ENCODE measurements around the gene GPC3.

The GPC3 gene

DNA sequence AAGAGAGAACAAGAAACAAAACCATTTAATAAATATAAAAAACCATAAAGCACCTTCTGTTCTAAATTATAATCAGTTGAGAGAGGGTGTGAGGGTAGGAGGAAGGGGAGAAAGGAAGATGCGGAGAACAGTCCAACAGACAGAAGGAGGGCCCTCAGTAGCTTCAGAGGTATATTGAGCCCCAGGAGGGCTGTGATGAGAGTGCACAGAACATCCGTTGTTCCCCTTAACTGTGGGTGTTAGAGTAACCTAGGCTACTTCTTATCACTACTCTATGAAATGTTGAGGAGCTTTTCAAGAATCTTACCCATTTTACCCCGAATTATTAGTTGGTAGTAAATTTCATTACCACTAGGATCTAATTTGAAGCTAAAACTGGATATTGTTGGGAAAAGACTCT lies 13.8 kb downstream of the GPC3 start:
- no peak for DNase-seq (ENCODE audit: low read depth in 2 of 2, low spot score in 1 of 2)

- no peak for DNase-seq (ENCODE audit: low read depth in 2 of 2, low spot score in 1 of 2)
Measured at GRCh38 chrX:133970076-133970475, 15.3 kb downstream of the GPC3 start.

GRCh38 chrX:133969191-133969590 lies 16.2 kb downstream of the GPC3 start:
- DNase-seq (ENCODE audit: low read depth in 2 of 2, low spot score in 1 of 2), result no peak

DNA sequence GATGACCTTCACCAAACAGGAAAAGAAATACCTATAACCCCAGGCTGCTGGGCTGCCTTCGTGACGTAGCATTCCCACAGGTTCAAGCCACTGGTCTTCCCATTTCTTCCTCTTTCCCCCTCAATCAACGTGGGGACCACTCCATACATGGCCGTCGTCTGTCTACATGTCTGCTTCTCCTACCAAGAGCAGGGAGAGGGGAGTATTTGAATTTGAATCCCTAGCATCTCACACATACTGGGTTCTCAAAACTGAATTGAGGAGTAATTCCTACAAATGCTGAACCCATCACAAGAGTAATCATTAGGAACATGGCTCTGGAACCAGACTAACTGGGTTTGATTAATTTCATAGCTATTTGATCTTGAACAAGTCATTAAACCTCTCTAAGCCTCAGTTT lies 17.3 kb downstream of the GPC3 start:
- no peak for DNase-seq (ENCODE audit: low read depth in 2 of 2, low spot score in 1 of 2)

DNA sequence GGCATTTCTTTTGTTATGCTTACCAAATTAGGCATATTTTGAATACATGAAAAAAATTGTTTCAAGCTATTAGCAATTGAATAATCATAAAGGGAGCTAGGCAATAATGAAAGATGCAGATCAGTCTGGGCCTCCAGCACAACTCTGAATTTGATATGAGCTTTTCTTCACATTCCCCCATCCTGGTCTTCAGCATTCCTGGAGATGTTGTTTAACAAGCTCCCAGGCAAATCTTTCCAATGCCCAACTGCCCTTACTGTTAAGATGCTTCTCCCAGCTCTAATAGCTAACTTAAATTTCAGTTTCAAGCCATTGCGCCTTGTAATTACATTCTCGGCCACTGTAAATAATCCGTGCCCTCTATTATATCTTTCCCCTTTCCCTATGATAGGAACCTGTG lies 19.2 kb downstream of the GPC3 start:
- DNase-seq (ENCODE audit: low read depth in 2 of 2, low spot score in 1 of 2), result no peak

GRCh38 chrX:133965321-133965720 lies 20.1 kb downstream of the GPC3 start:
- no peak for DNase-seq (ENCODE audit: low read depth in 2 of 2, low spot score in 1 of 2)

DNA sequence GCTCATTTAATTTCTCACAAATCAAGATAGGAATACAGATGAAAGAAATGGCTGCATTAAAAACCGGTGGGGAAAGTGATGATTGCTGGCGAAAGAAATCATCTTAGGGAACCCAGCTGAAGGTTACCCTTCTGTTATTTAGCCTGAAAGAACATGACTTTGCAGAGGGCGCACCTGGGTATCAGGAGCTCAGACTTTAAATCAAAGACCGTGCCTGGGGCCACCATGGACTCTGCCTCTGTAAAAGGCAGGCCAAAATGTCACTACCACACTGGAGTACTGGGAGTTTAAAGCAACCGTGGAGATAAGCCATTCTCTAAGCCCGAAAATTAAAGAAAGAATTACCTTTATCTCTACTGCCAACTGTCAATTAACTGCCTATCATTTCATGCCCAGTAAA lies 24.3 kb downstream of the GPC3 start:
- no peak for DNase-seq (ENCODE audit: low read depth in 2 of 2, low spot score in 1 of 2)

- no peak for DNase-seq (ENCODE audit: low read depth in 2 of 2, low spot score in 1 of 2)
Measured at GRCh38 chrX:133959972-133960371, 25.4 kb downstream of the GPC3 start.

DNA sequence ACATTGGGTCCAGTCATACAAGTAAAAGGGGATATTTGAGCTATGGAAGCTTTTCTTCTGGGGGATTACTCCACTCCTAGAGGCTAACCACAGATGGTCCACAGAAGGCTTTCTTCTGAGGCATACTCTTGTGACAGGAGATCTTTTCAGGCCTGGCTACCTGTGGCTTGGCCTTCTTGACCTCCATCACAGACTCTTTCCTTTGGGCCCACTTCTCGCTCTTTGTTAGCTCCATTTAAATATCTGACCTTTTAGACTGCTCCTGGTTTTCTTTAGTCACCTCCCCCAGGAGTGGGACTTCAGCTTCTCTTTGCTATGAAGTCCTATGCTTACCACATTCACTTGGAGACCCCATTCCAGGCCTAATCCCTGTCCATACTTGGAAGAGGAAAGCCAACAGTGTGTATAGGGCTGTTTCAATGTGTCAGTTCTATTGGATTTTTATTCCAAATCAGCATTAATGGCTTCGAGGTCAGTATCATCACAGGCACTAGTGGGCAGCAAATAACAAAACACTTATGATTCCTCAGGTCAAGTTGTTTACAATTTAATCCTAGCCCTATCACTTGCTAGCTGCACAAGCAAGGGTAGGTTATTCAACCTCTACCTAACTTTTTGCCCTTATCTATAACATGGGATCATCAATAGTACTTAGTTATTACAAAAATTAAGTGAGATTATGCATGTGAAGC lies 26.3 kb downstream of the GPC3 start:
- DNase-seq (ENCODE audit: low read depth in 2 of 2, low spot score in 1 of 2), result no peak

GRCh38 chrX:133956570-133957340 lies 28.6 kb downstream of the GPC3 start:
- no peak for DNase-seq (ENCODE audit: low read depth in 2 of 2, low spot score in 1 of 2)

DNA sequence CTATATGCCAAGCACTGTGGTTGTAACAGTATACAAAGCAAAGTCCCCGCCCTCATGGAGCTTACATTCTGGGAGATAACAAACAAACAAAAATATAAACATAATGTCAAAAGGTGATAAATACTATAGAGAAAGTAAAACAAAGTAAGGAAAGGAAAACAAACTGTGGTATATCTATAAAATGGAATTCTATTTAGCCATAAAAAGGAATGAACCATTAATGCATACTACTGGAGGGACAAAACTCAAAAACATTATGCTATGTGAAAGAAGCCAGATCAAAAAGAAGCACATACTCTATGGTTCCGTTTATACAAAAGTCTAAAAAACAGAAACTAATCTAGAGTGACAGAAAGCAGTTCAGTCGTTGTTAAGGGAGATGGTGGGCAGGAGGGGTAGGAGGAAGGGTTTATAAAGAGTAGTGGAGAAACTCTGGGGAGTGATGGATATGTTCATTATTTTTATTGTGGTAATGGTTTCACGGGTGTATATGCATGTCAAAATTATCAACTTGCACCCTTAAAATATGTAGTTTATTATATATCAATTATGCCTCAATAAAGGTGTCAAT lies 31.5 kb downstream of the GPC3 start:
- DNase-seq (ENCODE audit: low read depth in 2 of 2, low spot score in 1 of 2), result no peak

DNA sequence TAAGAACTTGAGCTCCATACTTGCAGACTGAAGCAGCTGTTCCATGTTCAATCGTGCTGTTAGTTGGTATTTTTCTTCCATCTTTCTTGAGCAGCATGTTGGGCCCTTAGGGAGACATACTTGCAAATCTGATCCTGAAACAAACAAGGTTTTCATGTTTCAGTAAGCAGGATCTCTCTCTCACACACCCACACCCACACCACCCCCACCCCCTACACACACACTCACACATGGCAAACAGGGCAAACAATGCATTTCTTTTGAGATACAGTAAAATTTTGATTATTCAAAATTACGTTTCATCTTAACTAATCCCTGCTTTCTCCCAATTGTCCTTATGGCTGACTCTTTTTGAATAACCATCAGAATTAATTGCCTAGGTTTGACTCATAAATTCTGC lies 32.3 kb downstream of the GPC3 start:
- no peak for DNase-seq (ENCODE audit: low read depth in 2 of 2, low spot score in 1 of 2)

DNA sequence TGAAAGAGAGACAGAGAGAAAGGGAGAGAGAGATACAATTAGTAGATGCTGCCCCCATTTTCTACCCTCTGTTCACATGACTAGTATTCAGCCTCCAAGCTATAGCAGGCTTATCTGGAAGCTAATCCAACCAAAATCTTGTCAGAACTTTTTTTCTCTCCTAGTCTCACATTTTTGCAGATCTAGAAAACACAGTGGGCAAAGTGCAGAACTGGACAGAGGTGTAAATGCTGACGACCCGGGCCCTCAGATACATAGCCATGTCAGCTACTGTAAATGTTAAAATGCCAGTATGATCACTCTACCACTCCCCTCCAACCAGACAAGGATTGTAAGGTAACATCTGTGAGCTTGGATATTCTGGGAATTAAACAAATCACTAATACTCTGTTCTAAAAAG lies 34.3 kb downstream of the GPC3 start:
- DNase-seq (ENCODE audit: low read depth in 2 of 2, low spot score in 1 of 2), result no peak

DNA sequence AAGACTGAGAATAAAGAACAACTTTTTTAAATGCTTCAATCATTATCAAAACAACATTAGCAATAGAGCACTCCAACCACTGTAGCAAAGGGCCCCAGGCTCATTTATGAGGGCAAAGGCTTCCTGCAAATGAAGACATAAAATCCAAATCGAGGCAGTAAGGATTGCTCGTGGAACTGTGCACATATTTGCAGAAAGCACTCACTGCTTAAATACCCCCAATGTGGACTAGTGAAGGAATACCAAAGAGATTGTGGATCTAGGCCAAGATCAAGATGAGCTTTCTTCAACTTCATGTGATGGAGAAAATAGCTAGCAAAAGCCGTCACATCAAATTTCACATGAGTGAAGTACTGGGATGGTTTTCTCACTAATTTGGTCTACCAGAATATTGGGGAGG lies 35.2 kb downstream of the GPC3 start:
- DNase-seq (ENCODE audit: low read depth in 2 of 2, low spot score in 1 of 2), result no peak

DNA sequence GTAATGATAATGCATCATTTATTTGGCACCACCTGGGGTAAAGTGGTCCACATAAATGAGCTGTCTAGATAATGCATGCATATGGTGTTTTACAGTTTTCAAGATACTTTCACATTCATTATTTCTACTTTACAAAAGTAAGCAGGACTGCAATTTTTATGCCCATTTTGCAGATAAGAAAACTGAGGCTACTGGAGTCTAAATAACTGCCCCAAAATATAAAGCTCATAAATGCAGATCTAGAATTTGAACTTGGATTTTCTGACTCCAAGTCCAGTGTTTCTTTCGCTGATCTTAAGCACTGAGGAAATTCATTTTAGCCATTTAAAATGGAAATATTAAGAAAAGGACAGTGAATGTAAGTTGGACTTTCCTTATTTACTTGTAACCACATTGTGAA lies 36.5 kb downstream of the GPC3 start:
- DNase-seq (ENCODE audit: low read depth in 2 of 2, low spot score in 1 of 2), result no peak

- DNase-seq (ENCODE audit: low read depth in 2 of 2, low spot score in 1 of 2), result no peak
Measured at GRCh38 chrX:133947996-133948395, 37.4 kb downstream of the GPC3 start.

DNA sequence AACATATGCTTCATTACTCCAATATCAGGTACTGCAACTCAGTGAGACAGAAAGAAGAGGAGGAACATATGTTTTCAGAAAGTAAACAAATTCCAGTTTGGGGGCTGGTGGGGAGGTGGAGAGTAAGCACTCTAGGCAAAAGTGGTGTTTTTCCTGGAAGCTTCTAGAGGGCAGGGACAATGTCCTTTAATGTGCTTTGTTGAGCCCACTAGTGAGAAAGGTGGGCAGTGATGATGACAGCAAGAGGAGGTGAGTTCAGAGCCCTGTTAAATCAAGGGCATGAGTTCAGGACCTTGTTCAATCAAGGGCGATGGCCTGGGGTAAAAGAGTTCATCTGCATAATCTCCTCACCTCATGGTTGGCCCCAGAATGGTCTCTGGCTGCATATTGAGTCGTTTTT lies 38.4 kb downstream of the GPC3 start:
- no peak for DNase-seq (ENCODE audit: low read depth in 2 of 2, low spot score in 1 of 2)

DNA sequence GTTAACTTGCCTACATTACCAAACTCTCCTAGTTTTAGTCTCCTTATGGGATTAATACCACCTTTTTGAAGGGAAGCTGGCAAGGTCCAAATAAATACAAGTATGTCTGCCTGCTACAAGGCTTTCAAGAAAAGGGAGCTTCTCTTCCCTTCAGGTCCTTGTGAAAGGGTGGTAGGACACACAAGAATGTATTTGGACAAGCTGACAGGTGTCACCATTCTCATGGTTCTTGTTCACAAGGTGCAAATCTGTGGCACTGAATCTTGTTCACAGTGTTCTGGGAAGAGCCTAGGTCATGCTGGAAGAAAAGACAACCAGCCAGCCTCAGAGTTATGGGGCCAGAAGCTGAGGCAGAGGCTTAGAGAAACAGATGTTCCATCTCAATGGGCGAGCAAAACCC lies 41.9 kb downstream of the GPC3 start:
- DNase-seq (ENCODE audit: low read depth in 2 of 2, low spot score in 1 of 2), result no peak

GRCh38 chrX:133939655-133940302 lies 45.6 kb downstream of the GPC3 start:
- no peak for DNase-seq (ENCODE audit: low read depth in 2 of 2, low spot score in 1 of 2)

DNA sequence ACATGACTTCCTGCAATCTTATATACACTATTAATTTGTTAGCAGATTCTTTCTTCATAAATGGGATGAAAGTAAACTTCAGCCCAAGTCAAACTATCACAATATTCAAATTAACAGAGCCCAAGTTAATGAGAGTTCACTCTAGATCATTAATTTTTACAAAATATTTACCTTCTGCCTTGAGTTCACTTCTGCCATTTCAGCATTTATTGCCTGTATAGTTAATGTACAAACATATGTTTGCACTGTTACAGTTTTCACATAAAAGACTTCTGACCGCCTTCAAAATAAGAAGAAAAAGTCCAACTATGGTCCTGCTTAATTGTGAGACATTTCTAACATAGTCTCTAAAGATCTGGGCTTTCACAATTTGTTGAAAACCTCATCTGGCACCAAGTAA lies 46.9 kb downstream of the GPC3 start:
- DNase-seq (ENCODE audit: low read depth in 2 of 2, low spot score in 1 of 2), result no peak

DNA sequence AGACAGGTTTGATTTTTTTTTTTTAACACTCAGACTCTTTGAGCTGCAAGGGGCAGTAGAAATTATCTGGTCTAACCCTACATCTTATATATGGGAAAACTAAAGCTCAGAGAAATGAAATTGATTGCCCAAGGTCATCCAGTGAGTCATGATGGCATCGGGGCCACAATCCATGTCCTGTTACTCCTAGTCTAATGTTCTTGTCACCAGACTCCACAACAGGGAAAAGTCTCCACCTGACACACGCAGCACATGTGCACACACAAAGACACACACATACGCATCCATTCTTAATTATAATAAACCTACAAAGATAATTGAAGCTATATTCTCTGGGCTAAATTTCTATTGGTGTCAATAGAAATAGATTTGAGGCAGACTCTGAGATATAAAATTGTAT lies 48.4 kb downstream of the GPC3 start:
- no peak for DNase-seq (ENCODE audit: low read depth in 2 of 2, low spot score in 1 of 2)

DNA sequence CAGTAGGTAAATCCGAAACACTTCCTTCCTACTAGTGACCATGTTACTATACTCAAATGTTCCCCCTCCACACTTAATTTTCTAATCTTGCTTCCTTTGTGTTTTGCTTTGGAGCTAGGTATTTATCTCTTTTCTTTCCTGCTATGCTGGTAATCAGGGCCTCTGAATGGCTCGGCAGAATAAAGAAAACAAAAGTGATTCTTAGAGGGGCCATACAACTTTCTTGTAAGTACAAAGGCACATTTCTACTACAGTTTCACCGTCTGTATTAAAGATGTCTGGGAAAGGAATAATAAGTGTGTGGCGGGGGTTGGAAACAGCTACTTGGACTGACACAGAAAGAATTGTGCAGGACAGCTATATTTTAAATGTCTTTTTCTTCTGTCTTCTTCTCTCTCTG lies 50.3 kb downstream of the GPC3 start:
- no peak for DNase-seq (ENCODE audit: low read depth in 2 of 2, low spot score in 1 of 2)

Measured in stimulated activated CD8-positive, alpha-beta memory T cell treated with anti-CD3 and anti-CD28 coated beads, Interleukin-4, amount 100 ng/mL, for 4 hours (primary cell).